HG02759 (cell line): Measurements from ENCODE around the gene ESCO1.
"Not testable (repeated sequence)": the region's sequence is repeated elsewhere in the genome, so short reads cannot be mapped to it uniquely, and the experiment has no call there.

ENCODE experiments used
- ATAC-seq: cut with Tn5 transposase; IDR thresholded peaks from one replicate; pipeline ENCODE4 v1.9.1; 2021; ENCODE audit warnings: mild to moderate bottlenecking, moderate library complexity; ENCODE audit not compliant: unreplicated experiment

The ESCO1 gene

GRCh38 chr18:21593540-21594257 lies 6.8 kb downstream of the ESCO1 start:
- ATAC-seq: no peak

- not testable (repeated sequence) for ATAC-seq
Measured at GRCh38 chr18:21592361-21592760, 8.1 kb downstream of the ESCO1 start.

GRCh38 chr18:21584391-21584790 lies 16.1 kb downstream of the ESCO1 start:
- ATAC-seq: no peak

- ATAC-seq: no peak
Measured at GRCh38 chr18:21575656-21576055, 24.8 kb downstream of the ESCO1 start.

GRCh38 chr18:21571772-21572171 lies 28.7 kb downstream of the ESCO1 start:
- ATAC-seq: no peak

GRCh38 chr18:21559195-21559594 lies 41.3 kb downstream of the ESCO1 start:
- no peak for ATAC-seq

- ATAC-seq: no peak
Measured at GRCh38 chr18:21557607-21558253, 42.8 kb downstream of the ESCO1 start.

- ATAC-seq: no peak
Measured at GRCh38 chr18:21550510-21550970, 50.0 kb downstream of the ESCO1 start.

- ATAC-seq: no peak
Measured at GRCh38 chr18:21548647-21549046, 51.9 kb downstream of the ESCO1 start.

- ATAC-seq: no peak
Measured at GRCh38 chr18:21546423-21546822, 54.1 kb downstream of the ESCO1 start.

- no peak for ATAC-seq
Measured at GRCh38 chr18:21538230-21538629, 62.3 kb downstream of the ESCO1 start.

GRCh38 chr18:21534327-21534726 lies 66.2 kb downstream of the ESCO1 start:
- no peak for ATAC-seq

GRCh38 chr18:21526463-21526862 lies 74.0 kb downstream of the ESCO1 start:
- ATAC-seq: no peak

GRCh38 chr18:21525916-21526315 lies 74.6 kb downstream of the ESCO1 start:
- ATAC-seq: no peak

GRCh38 chr18:21522530-21522929 lies 78.0 kb downstream of the ESCO1 start:
- no peak for ATAC-seq

GRCh38 chr18:21513741-21514140 lies 86.8 kb downstream of the ESCO1 start:
- no peak for ATAC-seq

GRCh38 chr18:21513292-21513691 lies 87.2 kb downstream of the ESCO1 start:
- no peak for ATAC-seq

GRCh38 chr18:21509062-21509461 lies 91.4 kb downstream of the ESCO1 start:
- no peak for ATAC-seq

GRCh38 chr18:21507913-21508701 lies 92.4 kb downstream of the ESCO1 start:
- ATAC-seq: no peak

- no peak for ATAC-seq
Measured at GRCh38 chr18:21502661-21503060, 97.8 kb downstream of the ESCO1 start.

GRCh38 chr18:21499997-21500396 lies 100.5 kb downstream of the ESCO1 start:
- no peak for ATAC-seq
